Posterior cingulate gyrus (tissue), 11 donors: ENCODE results near the gene GPR143.

Experiments
- DNase-seq, 10 donors: peaks; one replicate each; pipeline versions ENCODE4 v3.0.0 to v3.0.0-alpha.2; 2020 to 2021; ENCODE audit warnings: mixed read lengths in 3 of 10
- intact Hi-C: fragments of 100-400 bp; cut with DNase I; formaldehyde crosslinking; loops from one replicate; pipeline ENCODE4 v1.15.1; 2023

The GPR143 gene

GRCh38 chrX:9678215-9678965 lies 87.3 kb downstream of the GPR143 start:
- intact Hi-C loops, result no loop called here
- no peak for DNase-seq

DNA sequence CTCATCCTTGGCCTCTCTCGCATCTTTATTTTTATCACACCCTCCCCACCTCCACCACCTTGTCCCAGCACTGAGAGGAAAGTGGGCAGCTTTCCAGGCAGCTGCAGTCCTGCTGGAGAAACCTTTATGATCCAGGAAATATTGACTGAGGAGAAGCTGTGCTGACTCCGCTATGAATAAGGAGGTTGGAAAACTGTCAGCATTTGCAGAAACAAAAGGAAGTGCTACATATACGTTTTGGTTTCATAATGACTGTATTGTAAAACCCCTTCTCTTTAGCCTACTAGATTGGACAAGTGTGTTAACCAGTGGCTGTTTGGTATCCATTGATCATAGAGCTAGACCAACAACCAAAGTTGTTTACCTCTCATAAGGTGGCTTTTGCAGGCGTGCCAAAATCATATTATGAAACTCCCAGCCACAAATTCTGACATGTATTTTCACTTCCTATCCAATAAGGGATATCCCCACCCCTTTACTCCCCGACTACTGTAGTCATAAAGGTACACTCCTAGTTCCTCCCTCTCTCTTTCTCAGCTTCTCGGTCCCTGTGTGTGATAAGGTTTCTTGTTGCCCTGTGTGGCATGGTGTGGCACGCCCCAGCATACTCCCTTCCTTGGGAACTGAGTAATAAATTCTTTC lies 88.4 kb downstream of the GPR143 start:
- no peak for DNase-seq
- intact Hi-C loops, result no loop called here

DNA sequence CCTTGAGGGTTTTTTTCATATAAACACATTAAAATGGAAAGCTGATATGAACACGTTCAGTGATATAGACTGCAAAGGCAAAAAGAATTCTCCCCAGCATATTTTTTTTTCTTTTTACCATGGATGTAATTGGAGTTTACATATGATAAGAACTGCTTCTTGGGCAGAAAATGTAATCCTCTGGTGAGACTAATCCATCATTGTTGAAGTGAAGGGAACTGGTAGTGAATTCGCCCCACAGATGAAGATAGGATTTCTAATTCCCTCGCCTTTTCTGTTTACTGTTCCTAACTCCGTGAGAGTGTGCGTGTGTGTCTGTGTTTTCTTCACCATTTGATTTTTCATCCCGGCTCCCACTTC lies 88.9 kb downstream of the GPR143 start:
- intact Hi-C loops, result no loop called here
- DNase-seq, result no peak

DNA sequence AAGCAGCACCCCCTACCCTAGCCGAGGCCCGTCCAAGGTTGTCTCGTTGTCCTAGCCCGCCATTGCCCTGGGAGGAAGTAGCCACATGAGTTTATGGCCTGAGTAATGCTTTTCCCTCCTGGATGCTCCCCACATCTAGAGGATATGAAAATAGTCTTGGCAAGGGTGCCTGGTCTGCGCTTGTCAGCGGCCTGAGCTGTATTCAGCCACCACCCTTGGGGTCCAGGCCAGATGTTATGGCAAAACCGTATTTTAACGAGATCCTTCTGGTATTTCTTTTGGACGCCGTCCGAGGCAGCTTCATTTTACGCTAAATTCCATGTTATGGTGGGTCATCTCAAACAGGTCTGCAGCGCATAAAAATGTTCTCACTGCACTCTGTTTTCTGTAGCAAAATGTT lies 89.3 kb downstream of the GPR143 start:
- DNase-seq, result no peak

More for the DNA sequence above, 89.3 kb downstream of the GPR143 start:
- intact Hi-C loops, result no loop called here
